B cell (primary cell): ENCODE results near the gene ITGB3.

Experiments
- EZH2 ChIP-seq: IDR thresholded peaks from 2 replicates; pipeline ENCODE4 v1.6.1; 2012; ENCODE audit warnings: borderline replicate concordance, low read depth, mild to moderate bottlenecking, moderate library complexity, low read length; ENCODE audit not compliant: insufficient read depth, poor library complexity, severe bottlenecking
- TF ChIP-seq, protein P1 (sequence below): fragments of 200-600 bp; IDR thresholded peaks from one replicate; pipeline ENCODE4 v1.8.0; 2022; ENCODE audit warnings: antibody characterized with exemption, mild to moderate bottlenecking

GRCh38 chr17:47335101-47335936, 81.7 kb downstream of the ITGB3 start:
- TF ChIP-seq, protein P1, sequence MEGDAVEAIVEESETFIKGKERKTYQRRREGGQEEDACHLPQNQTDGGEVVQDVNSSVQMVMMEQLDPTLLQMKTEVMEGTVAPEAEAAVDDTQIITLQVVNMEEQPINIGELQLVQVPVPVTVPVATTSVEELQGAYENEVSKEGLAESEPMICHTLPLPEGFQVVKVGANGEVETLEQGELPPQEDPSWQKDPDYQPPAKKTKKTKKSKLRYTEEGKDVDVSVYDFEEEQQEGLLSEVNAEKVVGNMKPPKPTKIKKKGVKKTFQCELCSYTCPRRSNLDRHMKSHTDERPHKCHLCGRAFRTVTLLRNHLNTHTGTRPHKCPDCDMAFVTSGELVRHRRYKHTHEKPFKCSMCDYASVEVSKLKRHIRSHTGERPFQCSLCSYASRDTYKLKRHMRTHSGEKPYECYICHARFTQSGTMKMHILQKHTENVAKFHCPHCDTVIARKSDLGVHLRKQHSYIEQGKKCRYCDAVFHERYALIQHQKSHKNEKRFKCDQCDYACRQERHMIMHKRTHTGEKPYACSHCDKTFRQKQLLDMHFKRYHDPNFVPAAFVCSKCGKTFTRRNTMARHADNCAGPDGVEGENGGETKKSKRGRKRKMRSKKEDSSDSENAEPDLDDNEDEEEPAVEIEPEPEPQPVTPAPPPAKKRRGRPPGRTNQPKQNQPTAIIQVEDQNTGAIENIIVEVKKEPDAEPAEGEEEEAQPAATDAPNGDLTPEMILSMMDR = no peak
- TF ChIP-seq EZH2 = no peak
